ENCODE results near the gene TRAF7.
A peak's percentile ranks its signal among the peaks of the same experiment; 100 is the strongest.

TRAF7 gene

GRCh38 chr16:2206420-2206779 is 50.8 kb downstream of the TRAF7 start:
- peak overlapping the region; percentile 84 for H3K4me3 Mint-ChIP-seq
- H3K27me3 Mint-ChIP-seq (ENCODE audit: low read depth, poor library complexity), result peaks cover 19% of the 10 kb centered on the region
- H3K4me1 Mint-ChIP-seq, result peaks cover 33% of the 10 kb centered on the region
- peaks cover 13% of the 10 kb centered on the region for H3K9me3 Mint-ChIP-seq
- H3K27ac Mint-ChIP-seq, result peak overlapping the region; percentile 80
- no peak for TF ChIP-seq CTCF (IDR thresholded peaks at IDR 0.05)
- no peak for DNase-seq
- H3K36me3 Mint-ChIP-seq (ENCODE audit: low read depth), result peaks cover 12% of the 10 kb centered on the region

DNA sequence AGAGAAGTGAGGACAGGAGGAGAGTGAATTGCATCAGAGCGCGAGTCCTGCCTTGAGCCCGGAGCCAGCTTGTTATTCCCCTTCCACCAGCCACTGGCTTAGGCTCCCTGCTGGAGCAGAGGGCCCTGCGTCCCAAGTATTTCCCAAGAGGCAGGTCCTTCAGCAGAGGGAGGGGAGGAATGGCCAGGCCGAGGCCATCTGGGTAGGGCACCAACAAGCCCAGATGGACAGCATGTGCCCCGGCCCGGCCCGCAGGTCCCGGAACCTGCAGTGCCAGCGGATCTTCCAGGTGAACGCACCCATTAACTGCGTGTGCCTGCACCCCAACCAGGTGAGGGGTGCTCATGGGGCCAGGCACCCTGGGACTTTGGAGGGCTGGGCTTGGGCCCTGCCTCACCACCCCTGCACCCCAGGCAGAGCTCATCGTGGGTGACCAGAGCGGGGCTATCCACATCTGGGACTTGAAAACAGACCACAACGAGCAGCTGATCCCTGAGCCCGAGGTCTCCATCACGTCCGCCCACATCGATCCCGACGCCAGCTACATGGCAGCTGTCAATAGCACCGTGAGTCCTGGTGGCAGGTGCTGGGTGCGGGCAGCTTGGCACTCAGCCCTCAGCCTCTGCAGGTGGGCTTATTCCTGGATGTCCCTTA is 51.3 kb downstream of the TRAF7 start:
- Mint-ChIP-seq H3K4me3 (peak overlapping the region; percentile 84), H3K4me1 (peaks cover 37% of the 10 kb centered on the region), H3K27me3 (ENCODE audit: low read depth, poor library complexity) (peaks cover 14% of the 10 kb centered on the region), H3K9me3 (peaks cover 13% of the 10 kb centered on the region), H3K36me3 (ENCODE audit: low read depth) (peaks cover 12% of the 10 kb centered on the region), H3K27ac (peak overlapping the region; percentile 80)
- TF ChIP-seq CTCF (IDR thresholded peaks at IDR 0.05), result no peak
- DNase-seq, result no peak

DNA sequence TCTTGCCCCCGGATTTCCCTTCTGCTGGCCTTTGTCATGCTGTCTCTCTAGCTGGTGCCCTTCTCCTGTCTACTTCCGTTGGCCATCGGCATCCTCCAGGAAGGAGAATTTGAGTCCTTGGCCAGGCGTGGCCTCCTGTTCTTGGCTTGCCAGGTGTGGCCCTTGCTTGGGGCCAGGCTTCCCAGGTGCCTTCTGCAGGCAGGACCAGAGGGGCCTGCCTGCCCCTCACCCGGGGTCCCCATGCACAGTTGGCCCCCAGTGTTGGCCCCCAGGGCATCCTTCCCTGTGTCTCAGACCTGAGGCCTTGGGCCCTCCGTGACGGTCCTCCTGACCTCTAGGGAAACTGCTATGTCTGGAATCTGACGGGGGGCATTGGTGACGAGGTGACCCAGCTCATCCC is 52.3 kb downstream of the TRAF7 start:
- H3K27ac Mint-ChIP-seq, result no peak overlapping the region
- H3K9me3 Mint-ChIP-seq, result peaks cover 7% of the 10 kb centered on the region
- DNase-seq, result no peak
- no peak for TF ChIP-seq CTCF (IDR thresholded peaks at IDR 0.05)
- peaks cover 9% of the 10 kb centered on the region for H3K27me3 Mint-ChIP-seq (ENCODE audit: low read depth, poor library complexity)
- H3K4me3 Mint-ChIP-seq, result peak overlapping the region; percentile 80
- peaks cover 47% of the 10 kb centered on the region for H3K4me1 Mint-ChIP-seq
- peaks cover 12% of the 10 kb centered on the region for H3K36me3 Mint-ChIP-seq (ENCODE audit: low read depth)

DNA sequence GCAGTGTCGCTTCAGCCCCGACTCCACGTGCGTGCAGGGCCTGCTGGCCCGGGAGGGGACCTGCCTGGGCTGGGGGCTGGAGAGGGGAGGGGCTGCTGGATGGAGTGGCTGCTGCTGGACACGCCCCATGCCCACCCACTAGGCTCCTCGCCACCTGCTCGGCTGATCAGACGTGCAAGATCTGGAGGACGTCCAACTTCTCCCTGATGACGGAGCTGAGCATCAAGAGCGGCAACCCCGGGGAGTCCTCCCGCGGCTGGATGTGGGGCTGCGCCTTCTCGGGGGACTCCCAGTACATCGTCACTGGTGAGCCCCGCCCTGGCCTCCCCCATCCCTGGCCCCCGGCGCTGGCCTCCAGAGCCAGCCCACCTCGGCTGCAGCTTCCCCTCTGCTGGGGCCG is 52.7 kb downstream of the TRAF7 start:
- H3K4me3 Mint-ChIP-seq, result no peak overlapping the region
- TF ChIP-seq CTCF (IDR thresholded peaks at IDR 0.05), result no peak
- H3K4me1 Mint-ChIP-seq, result peaks cover 51% of the 10 kb centered on the region
- peaks cover 12% of the 10 kb centered on the region for H3K36me3 Mint-ChIP-seq (ENCODE audit: low read depth)
- peaks cover 9% of the 10 kb centered on the region for H3K27me3 Mint-ChIP-seq (ENCODE audit: low read depth, poor library complexity)
- DNase-seq, result no peak
- H3K9me3 Mint-ChIP-seq, result peaks cover 5% of the 10 kb centered on the region
- no peak overlapping the region for H3K27ac Mint-ChIP-seq

- Mint-ChIP-seq H3K4me3 (no peak overlapping the region), H3K4me1 (peaks cover 56% of the 10 kb centered on the region), H3K36me3 (ENCODE audit: low read depth) (peaks cover 12% of the 10 kb centered on the region), H3K27me3 (ENCODE audit: low read depth, poor library complexity) (peaks cover 5% of the 10 kb centered on the region), H3K27ac (no peak overlapping the region), H3K9me3 (peaks cover under 1% of the 10 kb centered on the region)
- no peak for DNase-seq
- no peak for TF ChIP-seq CTCF (IDR thresholded peaks at IDR 0.05)
Measured at GRCh38 chr16:2208772-2209171, 53.2 kb downstream of the TRAF7 start.

Measured in nephron progenitor cell (in vitro differentiated cells).